ENCODE results near the gene KRT12.
"Not testable (repeated sequence)": the region's sequence is repeated elsewhere in the genome, so short reads cannot be mapped to it uniquely, and the experiment has no call there.

The KRT12 gene

GRCh38 chr17:40883626-40884334 is 16.8 kb upstream of the KRT12 start:
- no peak for DNase-seq

- DNase-seq, result no peak
Measured at GRCh38 chr17:40883031-40883430, 16.0 kb upstream of the KRT12 start.

GRCh38 chr17:40879026-40879425 is 12.0 kb upstream of the KRT12 start:
- DNase-seq, result no peak

GRCh38 chr17:40878044-40878443 is 11.0 kb upstream of the KRT12 start:
- no peak for DNase-seq

GRCh38 chr17:40873801-40874200 is 6.8 kb upstream of the KRT12 start:
- DNase-seq, result no peak

- no peak for DNase-seq
Measured at GRCh38 chr17:40873255-40873654, 6.2 kb upstream of the KRT12 start.

GRCh38 chr17:40872416-40872815 is 5.4 kb upstream of the KRT12 start:
- DNase-seq, result no peak

- no peak for DNase-seq
Measured at GRCh38 chr17:40871316-40871715, 4.3 kb upstream of the KRT12 start.

- DNase-seq, result no peak
Measured at GRCh38 chr17:40870136-40870535, 3.1 kb upstream of the KRT12 start.

GRCh38 chr17:40864661-40865390 is 2.2 kb downstream of the KRT12 start:
- no peak for DNase-seq

- no peak for DNase-seq
Measured at GRCh38 chr17:40862985-40863733, 3.9 kb downstream of the KRT12 start.

- DNase-seq, result no peak
Measured at GRCh38 chr17:40859536-40859935, 7.5 kb downstream of the KRT12 start.

GRCh38 chr17:40858667-40859066 is 8.4 kb downstream of the KRT12 start:
- not testable (repeated sequence) for DNase-seq

- no peak for DNase-seq
Measured at GRCh38 chr17:40857535-40857934, 9.5 kb downstream of the KRT12 start.

- peak; percentile 50 for DNase-seq
Measured at GRCh38 chr17:40854175-40854814, 12.7 kb downstream of the KRT12 start.

- DNase-seq, result no peak
Measured at GRCh38 chr17:40852364-40852763, 14.7 kb downstream of the KRT12 start.

- DNase-seq, result no peak
Measured at GRCh38 chr17:40850293-40850972, 16.6 kb downstream of the KRT12 start.

GRCh38 chr17:40849723-40850122 is 17.3 kb downstream of the KRT12 start:
- no peak for DNase-seq

GRCh38 chr17:40848583-40849235 is 18.3 kb downstream of the KRT12 start:
- no peak for DNase-seq

GRCh38 chr17:40846515-40847144 is 20.4 kb downstream of the KRT12 start:
- peak; percentile 8 for DNase-seq

GRCh38 chr17:40844671-40845107 is 22.3 kb downstream of the KRT12 start:
- no peak for DNase-seq

- DNase-seq, result no peak
Measured at GRCh38 chr17:40843242-40843641, 23.8 kb downstream of the KRT12 start.

Measured in DMS53 (cell line).